ENCODE results near the gene NTM.
"Not testable (repeated sequence)": the region's sequence is repeated elsewhere in the genome, so short reads cannot be mapped to it uniquely, and the experiment has no call there.

The NTM gene

GRCh38 chr11:132069593-132069992, 699.2 kb downstream of the NTM start:
- DNase-seq, result not testable (repeated sequence)

GRCh38 chr11:132070907-132071306, 700.5 kb downstream of the NTM start:
- DNase-seq, result not testable (repeated sequence)

DNA sequence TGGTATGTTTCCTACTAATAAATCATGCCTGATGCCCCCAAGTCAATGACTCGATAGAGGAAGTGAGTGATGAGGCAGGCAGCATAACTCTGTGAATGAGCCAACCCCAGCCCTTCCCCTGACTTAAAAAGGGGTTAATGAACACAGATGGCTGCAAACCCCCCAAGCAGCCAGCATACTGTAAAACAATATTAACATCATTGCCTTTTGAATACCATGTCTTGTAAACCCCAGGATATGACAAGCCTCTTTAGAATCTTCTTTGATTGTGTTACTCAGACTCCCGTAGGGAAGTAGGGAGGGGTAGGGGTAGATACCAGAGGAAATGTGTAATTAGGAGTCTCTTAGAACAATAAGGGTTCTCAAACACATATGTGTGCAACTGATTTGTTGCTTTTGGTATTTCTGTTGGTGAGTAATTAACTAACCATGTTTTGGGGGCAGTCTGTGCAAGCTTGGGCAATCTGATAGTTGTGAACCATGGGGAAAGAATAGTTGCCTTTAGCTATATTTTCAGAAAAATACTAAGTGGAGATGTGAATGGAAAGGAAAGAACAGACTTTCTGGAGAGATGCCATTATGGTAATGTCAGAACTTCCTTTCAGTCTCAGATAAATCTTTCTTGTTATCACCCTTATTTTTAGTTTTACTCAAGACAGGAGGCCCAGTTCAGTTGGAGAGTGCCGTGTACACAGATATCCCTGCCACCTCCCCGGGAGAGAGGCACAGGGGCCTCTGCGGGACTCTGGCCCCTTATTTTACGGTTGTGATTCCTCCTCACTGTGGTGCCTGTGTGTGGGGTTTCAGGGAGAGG, 701.8 kb downstream of the NTM start:
- no peak for DNase-seq

GRCh38 chr11:132072858-132073211, 702.4 kb downstream of the NTM start:
- no peak for DNase-seq

DNA sequence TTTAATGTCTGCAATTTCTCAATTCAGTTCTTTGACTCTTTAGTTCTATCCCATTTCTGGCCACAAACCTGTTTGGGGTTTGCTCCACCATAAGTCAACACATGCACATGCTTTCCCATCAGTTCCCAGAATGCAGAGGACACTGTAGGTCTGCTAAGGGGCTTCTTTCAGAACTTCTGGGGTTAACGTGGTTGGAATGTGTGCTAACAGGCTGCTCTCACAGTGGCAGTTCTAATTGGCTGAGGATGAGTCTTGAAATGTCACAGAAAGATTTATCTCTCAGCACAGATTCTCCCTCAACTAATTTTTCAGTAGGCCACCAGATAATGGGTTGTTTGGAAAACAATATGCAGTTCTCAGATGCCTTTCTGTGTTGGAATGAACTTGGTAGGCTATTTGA, 703.4 kb downstream of the NTM start:
- DNase-seq, result no peak

DNA sequence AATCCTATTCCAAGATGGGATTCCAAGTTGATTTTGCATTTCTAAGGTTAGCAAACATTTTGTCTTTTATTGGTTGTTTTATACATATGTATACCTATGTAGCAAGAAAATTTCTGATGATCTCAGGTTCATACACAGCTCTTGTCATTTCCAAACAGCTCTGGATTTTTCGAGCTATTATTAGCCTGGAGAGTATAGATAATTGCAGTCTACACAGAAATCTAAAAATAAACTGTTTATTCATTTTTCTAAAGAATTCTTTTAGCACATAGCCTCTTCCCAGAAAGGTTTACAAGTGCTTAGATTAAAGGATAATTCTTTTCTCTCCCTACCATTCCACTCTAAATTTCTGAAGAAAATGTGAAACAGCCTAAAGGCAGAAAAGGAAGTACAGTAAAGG, 705.0 kb downstream of the NTM start:
- DNase-seq, result no peak

GRCh38 chr11:132077416-132077815, 707.0 kb downstream of the NTM start:
- DNase-seq, result no peak

DNA sequence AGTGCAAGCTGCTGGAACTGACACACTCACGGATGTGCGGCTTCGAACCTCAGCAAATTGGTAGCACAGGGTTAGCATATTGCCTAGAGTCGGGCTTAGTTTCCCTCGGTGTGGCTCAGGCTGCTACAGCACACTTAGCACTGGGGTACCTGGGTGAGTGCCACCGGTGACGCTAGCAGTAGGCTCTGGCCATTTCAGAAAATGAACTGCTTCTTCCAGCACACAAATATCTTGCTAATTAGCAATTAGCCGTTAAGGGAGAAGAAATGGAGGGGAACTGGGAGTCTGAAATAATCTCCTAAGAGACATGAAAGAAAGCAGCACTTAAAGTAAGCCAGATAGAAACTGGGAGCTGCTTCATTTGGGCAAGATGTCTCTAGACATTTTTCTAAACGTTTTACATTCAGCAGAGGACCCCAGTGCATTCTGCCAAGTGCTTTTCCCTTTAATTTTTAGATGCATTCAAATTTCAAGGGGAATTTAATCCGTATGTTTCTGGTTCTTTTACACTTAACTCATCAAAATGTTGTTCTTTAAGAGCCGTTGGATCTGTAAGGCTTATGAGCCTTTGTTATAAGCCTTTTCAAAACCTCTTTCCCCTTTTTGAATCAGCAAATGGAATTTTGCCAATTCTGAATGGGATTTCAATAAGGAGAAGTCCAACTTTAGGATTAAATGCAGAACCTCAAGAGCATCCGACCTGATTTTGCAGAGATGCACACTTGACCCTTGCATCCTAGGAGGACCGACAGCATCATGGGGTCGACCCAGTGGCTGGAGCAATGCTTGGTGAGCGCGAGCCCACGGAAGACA, 708.1 kb downstream of the NTM start:
- no peak for DNase-seq

GRCh38 chr11:132080127-132080526, 709.7 kb downstream of the NTM start:
- no peak for DNase-seq

DNA sequence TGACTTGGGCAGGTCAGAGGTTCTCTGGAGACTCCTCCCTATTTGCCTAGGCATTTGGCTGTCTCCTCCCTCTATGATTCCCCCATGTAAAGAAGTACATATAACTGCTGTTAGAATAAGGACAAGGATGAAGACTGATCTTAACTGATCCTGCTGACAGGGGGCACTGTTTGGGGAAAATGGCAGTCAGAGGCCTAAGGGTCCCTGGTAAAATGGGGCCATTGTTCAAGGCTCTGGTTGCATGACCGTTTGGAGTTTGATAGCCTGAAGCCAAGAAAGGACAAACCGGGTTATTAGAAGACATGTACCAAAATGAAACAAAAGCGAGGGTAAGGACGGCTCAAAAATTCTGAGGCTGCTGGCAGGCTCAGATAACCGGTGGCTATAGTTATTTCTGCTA, 712.2 kb downstream of the NTM start:
- DNase-seq, result no peak

DNA sequence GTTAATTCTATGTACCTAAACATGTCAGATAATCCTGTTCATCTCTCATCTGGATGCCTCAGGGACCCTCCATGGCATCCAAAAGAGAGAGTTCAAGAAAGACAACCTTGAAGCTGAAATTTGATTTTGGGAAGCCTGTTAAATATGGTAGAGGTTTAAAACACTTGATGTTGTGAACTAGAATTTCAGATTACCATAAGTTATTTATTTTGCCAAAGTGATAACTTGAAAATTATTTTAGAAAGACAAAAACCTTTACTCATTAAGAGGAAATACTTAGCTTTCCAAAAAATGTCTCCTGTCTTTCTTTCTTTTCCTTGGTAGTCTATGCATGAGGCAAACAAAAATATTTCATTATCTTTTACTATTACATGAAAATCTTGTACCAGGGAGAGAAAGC, 714.0 kb downstream of the NTM start:
- DNase-seq, result no peak

DNA sequence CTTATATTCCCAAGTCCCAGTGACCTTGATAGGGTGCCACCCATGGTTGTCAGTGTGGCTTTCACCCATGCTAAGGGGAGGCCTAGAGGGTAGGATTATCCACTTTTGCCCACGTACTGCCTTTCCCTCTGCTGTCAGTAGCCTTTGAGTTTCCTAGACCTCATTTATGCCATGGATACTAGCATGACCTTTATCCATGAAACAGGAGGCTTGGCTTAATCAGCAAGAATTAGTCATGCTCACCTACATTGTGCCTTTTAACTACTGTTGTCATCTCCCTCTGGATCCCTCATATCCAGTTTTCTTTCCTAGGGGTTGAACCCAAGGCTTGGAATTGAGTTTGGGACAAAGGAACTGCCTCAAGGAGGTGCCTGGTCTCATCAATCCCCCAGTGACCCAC, 716.7 kb downstream of the NTM start:
- no peak for DNase-seq

GRCh38 chr11:132088551-132088950, 718.1 kb downstream of the NTM start:
- no peak for DNase-seq

- DNase-seq, result no peak
Observed at GRCh38 chr11:132093536-132094259, 723.3 kb downstream of the NTM start.

- DNase-seq, result no peak
Observed at GRCh38 chr11:132094598-132094997, 724.2 kb downstream of the NTM start.

GRCh38 chr11:132095230-132096131, 725.1 kb downstream of the NTM start:
- DNase-seq, result no peak

DNA sequence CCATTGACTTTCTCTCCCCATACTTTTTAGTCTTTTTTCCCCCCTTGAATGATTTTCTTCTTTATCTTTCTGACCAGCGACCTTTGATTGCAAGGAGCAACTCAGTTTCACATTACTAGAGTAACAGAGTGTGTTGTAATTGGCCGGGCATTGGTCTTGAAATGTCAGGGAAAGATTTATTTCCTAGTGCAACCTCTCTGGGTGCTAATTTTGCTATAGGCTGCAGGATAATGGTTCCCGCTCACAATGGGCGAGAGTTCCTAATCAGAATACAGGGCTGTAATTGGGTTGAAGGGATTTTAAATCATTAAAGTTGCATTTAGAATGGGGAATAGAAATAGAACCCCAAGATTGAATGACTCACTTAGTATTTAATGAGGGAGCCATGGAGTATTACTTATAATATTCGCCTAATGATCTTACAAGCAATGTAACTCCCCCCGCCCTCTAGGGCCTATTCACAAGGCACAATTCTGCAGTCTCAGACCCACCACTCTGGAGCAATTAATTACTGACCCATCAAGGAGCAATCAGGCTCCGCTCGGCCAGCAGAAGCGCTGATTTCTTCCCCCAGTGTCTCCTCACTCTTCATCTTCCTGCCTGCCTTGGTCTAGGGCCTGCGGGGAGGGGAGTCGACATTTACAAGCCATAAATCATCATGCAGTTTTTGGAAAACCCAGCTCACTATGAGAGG, 725.9 kb downstream of the NTM start:
- no peak for DNase-seq

GRCh38 chr11:132099692-132100091, 729.3 kb downstream of the NTM start:
- no peak for DNase-seq

GRCh38 chr11:132100583-132100982, 730.2 kb downstream of the NTM start:
- DNase-seq, result no peak

- DNase-seq, result no peak
Observed at GRCh38 chr11:132101881-132102280, 731.5 kb downstream of the NTM start.

GRCh38 chr11:132103021-132103420, 732.6 kb downstream of the NTM start:
- DNase-seq, result no peak
